Osteocyte (in vitro differentiated cells): ENCODE results near the gene C3orf49. TPM values are rescaled to one million over a fixed set of nuclear protein-coding genes. Genes with fewer than 3 reads are reported as not detected.

ENCODE experiments used
- DNase-seq: peaks from one replicate; pipeline ENCODE4 v3.0.0; 2021; ENCODE audit warnings: mixed read lengths; ENCODE audit not compliant: unreplicated experiment; ENCODE audit errors: extremely low spot score
- H3K27ac Mint-ChIP-seq: one replicate; pipeline ENCODE4 v1.8.0; 2021; ENCODE audit warnings: mild to moderate bottlenecking, mixed read lengths; ENCODE audit not compliant: unreplicated experiment
- H3K27me3 Mint-ChIP-seq: one replicate; pipeline ENCODE4 v1.8.0; 2021; ENCODE audit warnings: mixed read lengths; ENCODE audit not compliant: unreplicated experiment
- H3K36me3 Mint-ChIP-seq: one replicate; pipeline ENCODE4 v1.8.0; 2021; ENCODE audit warnings: mixed read lengths; ENCODE audit not compliant: unreplicated experiment
- H3K4me1 Mint-ChIP-seq: one replicate; pipeline ENCODE4 v1.8.0; 2021; ENCODE audit warnings: mixed read lengths; ENCODE audit not compliant: unreplicated experiment
- H3K4me3 Mint-ChIP-seq: one replicate; pipeline ENCODE4 v1.8.0; 2021; ENCODE audit warnings: mild to moderate bottlenecking, moderate library complexity, mixed read lengths; ENCODE audit not compliant: unreplicated experiment
- H3K9me3 Mint-ChIP-seq: one replicate; pipeline ENCODE4 v1.8.0; 2021; ENCODE audit warnings: mixed read lengths; ENCODE audit not compliant: unreplicated experiment
- total RNA-seq: library from RNA; stranded (reverse); gene quantifications from 2 replicates; pipeline ENCODE4 v1.2.1, GENCODE V29; 2021
- TF ChIP-seq, protein P1 (sequence below): fragments of 200-600 bp; sonication (generic); IDR thresholded peaks from 2 replicates; pipeline ENCODE4 v1.5.0; 2021; ENCODE audit warnings: antibody characterized with exemption, mild to moderate bottlenecking, moderate library complexity

C3orf49 gene
- total RNA-seq, 1 donor from 2014 or later: not detected

DNA sequence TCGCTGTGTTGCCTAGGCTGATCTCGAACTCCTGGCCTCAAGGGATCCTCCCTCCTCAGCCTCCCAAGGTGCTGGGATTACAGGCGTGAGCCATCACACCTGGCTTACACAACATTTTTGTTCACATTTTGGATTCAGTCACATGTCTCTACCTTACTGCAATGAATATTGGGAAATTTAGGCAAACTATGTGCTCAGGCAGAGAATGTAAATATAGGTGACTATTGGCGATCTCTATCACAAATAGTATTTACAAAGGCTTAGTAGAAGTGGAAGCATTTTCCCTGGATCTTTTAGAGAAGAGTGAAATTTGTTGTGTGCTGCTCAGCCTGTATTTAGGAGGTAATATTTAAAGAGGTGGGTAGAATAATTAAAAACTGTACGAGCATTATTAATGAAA is 72.4 kb downstream of the C3orf49 start:
- TF ChIP-seq, protein P1, sequence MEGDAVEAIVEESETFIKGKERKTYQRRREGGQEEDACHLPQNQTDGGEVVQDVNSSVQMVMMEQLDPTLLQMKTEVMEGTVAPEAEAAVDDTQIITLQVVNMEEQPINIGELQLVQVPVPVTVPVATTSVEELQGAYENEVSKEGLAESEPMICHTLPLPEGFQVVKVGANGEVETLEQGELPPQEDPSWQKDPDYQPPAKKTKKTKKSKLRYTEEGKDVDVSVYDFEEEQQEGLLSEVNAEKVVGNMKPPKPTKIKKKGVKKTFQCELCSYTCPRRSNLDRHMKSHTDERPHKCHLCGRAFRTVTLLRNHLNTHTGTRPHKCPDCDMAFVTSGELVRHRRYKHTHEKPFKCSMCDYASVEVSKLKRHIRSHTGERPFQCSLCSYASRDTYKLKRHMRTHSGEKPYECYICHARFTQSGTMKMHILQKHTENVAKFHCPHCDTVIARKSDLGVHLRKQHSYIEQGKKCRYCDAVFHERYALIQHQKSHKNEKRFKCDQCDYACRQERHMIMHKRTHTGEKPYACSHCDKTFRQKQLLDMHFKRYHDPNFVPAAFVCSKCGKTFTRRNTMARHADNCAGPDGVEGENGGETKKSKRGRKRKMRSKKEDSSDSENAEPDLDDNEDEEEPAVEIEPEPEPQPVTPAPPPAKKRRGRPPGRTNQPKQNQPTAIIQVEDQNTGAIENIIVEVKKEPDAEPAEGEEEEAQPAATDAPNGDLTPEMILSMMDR: no peak
- Mint-ChIP-seq H3K4me3 (no peak overlapping the region), H3K36me3 (no peaks in the 10 kb centered on the region)

DNA sequence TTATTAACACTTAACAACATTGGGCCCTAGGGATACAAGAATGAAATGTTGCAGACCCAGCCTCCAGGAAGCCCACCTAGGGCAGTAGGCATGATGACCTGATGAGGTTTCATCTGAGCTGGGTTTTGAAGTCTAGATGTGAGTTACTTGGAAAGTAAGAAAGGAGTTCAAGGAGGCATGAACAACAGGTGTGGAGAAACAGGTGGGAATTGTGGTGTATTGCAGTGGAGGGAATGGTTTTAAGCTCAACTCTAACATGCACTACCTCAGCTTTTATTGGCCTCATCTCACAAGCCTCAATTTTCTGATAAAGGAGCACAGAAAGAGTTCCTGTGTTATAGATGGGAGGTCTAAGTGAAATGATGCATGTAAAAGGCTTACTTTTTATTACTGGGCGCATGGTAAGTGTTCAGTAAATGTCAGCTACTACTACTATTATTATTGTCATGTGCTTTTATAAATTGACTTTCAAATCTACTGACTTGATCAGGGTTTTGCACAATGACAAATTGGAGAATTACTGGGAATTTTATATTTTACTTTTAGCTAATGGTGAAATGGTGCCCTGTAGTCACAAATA is 73.8 kb downstream of the C3orf49 start:
- no peak overlapping the region for H3K27ac Mint-ChIP-seq
- TF ChIP-seq, protein P1: no peak
- H3K36me3 Mint-ChIP-seq: no peaks in the 10 kb centered on the region
- no peaks in the 10 kb centered on the region for H3K27me3 Mint-ChIP-seq
- DNase-seq: no peak
- no peak overlapping the region for H3K4me3 Mint-ChIP-seq
- no peaks in the 10 kb centered on the region for H3K9me3 Mint-ChIP-seq
- peaks cover 33% of the 10 kb centered on the region for H3K4me1 Mint-ChIP-seq

More for the DNA sequence above, 72.4 kb downstream of the C3orf49 start:
- H3K4me1 Mint-ChIP-seq: peaks cover 27% of the 10 kb centered on the region
- no peak overlapping the region for H3K27ac Mint-ChIP-seq
- no peaks in the 10 kb centered on the region for H3K9me3 Mint-ChIP-seq
- no peak for DNase-seq
- H3K27me3 Mint-ChIP-seq: no peaks in the 10 kb centered on the region

DNA sequence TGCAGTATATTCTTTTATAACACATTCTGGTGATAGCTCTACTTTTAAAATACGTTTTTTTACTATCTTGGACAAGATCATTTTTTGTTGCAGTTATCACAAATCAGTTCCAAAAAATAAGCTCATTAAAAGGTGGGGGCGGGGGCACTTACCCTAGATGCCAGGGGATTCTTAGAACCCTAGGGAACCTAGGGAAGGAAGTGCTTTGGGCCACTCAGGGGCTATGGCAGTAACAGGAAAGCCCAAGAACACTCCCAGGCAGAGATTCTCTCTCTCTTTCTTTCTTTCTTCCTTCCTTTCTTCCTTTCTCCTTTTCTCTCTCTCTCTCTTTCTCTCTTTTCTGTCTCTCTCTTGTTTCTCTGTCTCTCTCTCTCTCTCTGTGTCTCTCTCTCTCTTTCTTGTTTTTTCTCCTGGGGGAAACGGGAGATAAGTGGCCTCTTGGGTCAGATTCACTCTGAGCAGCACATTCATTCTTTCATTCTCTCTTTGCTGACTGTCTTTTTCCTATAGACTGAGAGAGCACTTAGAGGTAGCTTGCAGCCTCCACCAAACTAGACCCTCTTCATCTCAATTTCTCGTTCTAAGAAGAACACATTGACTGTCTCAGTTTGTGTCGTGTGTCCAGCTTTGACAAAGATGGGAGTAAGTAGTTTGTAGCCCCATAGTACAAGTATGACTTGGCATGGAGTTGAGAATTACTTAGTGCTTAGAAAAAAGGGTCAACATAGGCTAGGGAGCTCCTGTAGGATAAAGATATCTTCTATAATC is 76.5 kb downstream of the C3orf49 start:
- Mint-ChIP-seq H3K4me1 (peaks cover 33% of the 10 kb centered on the region), H3K27ac (peak overlapping the region; percentile 31), H3K4me3 (no peak overlapping the region), H3K27me3 (no peaks in the 10 kb centered on the region), H3K9me3 (no peaks in the 10 kb centered on the region), H3K36me3 (peaks cover 13% of the 10 kb centered on the region)
- TF ChIP-seq, protein P1: no peak
- DNase-seq: no peak

DNA sequence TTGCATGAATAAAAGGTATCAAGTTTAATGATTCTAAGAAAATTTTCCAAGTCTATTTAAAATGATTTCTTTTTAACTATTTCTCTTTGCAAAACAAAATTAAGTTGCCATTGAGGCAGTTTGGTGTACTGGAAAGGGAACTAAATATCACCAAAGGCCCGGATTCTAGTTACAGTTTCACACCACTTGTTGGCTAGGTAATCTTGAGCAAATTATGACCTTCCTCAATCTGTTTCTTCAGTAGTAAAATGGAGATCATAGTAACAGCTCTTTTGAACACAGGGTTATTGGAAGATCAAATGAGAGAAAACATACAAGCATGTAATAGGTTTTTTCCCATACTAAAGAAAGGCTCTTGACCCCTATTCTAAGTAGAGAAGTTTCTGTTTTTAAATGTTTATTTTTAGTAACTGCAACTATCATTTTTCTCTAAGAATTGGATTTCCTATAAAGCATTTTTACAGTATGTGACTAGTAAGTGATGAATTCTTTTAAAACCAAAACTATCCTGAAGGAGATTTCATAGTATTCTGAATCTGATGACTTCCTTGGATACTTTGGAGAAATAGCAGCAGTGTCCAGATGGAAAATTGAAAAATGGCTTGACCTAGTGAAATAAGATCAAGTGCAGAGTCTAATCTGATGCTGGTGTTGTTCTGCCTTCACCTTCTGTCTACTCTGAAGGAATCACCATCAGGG is 77.4 kb downstream of the C3orf49 start:
- H3K9me3 Mint-ChIP-seq: no peaks in the 10 kb centered on the region
- DNase-seq: no peak
- TF ChIP-seq, protein P1: no peak
- no peaks in the 10 kb centered on the region for H3K27me3 Mint-ChIP-seq
- H3K36me3 Mint-ChIP-seq: peaks cover 14% of the 10 kb centered on the region
- H3K4me3 Mint-ChIP-seq: no peak overlapping the region
- peaks cover 33% of the 10 kb centered on the region for H3K4me1 Mint-ChIP-seq
- H3K27ac Mint-ChIP-seq: peak overlapping the region; percentile 59

Other genes with a start within 250 kb of the C3orf49 start
- not detected in 2 replicates for gene SNTN, start 166.6 kb upstream of the C3orf49 start, total RNA-seq
- gene THOC7, start 44.5 kb downstream of the C3orf49 start, total RNA-seq: 55.0 and 59.4 TPM in 2 replicates
- 18.9 and 22.7 TPM in 2 replicates for gene ATXN7, start 44.6 kb downstream of the C3orf49 start, total RNA-seq
- gene SCAANT1, start 93.1 kb downstream of the C3orf49 start, total RNA-seq: not detected in 2 replicates
- gene PSMD6, start 204.2 kb downstream of the C3orf49 start, total RNA-seq: 72.6 and 72.9 TPM in 2 replicates